Progenitor cell of endocrine pancreas (in vitro differentiated cells): Measurements from ENCODE around the gene JMJD1C. TPM values are rescaled to one million over a fixed set of nuclear protein-coding genes. Genes with fewer than 3 reads are reported as not detected.

Experiments used
- DNase-seq: peaks from one replicate; pipeline ENCODE4 v3.0.0; 2021; ENCODE audit warnings: low spot score; ENCODE audit not compliant: unreplicated experiment
- H3K27ac Mint-ChIP-seq: 2 replicates; pipeline ENCODE4 v1.8.0; 2021; ENCODE audit warnings: mild to moderate bottlenecking, moderate library complexity, mixed read lengths
- H3K27me3 Mint-ChIP-seq: 2 replicates; pipeline ENCODE4 v1.8.0; 2021; ENCODE audit warnings: mixed read lengths
- H3K36me3 Mint-ChIP-seq: 2 replicates; pipeline ENCODE4 v1.8.0; 2022; ENCODE audit warnings: mixed read lengths; ENCODE audit not compliant: insufficient read depth
- H3K4me1 Mint-ChIP-seq: 2 replicates; pipeline ENCODE4 v1.8.0; 2021; ENCODE audit warnings: low read depth, mixed read lengths
- H3K4me3 Mint-ChIP-seq: 2 replicates; pipeline ENCODE4 v1.8.0; 2021; ENCODE audit warnings: low read depth, mild to moderate bottlenecking, moderate library complexity, mixed read lengths
- H3K9me3 Mint-ChIP-seq: 2 replicates; pipeline ENCODE4 v1.8.0; 2021; ENCODE audit warnings: low read depth, mixed read lengths
- total RNA-seq: library from RNA; stranded (reverse); gene quantifications from 2 replicates; pipeline ENCODE4 v1.2.1, GENCODE V29; 2021
- TF ChIP-seq, protein P1 (sequence below): fragments of 200-600 bp; sonication (generic); IDR thresholded peaks from one replicate; pipeline ENCODE4 v1.5.0; 2021; ENCODE audit warnings: antibody characterized with exemption, mild to moderate bottlenecking; ENCODE audit not compliant: unreplicated experiment

JMJD1C gene
- total RNA-seq, 1 donor from 2014 or later, result 117 TPM

- DNase-seq, result no peak
- Mint-ChIP-seq H3K4me1 (peaks cover 24% of the 10 kb centered on the region), H3K9me3 (peaks cover 9% of the 10 kb centered on the region), H3K4me3 (peak overlapping the region; percentile 89), H3K36me3 (peaks cover 6% of the 10 kb centered on the region), H3K27me3 (peaks cover 3% of the 10 kb centered on the region), H3K27ac (peak overlapping the region; percentile 87)
- TF ChIP-seq, protein P1, sequence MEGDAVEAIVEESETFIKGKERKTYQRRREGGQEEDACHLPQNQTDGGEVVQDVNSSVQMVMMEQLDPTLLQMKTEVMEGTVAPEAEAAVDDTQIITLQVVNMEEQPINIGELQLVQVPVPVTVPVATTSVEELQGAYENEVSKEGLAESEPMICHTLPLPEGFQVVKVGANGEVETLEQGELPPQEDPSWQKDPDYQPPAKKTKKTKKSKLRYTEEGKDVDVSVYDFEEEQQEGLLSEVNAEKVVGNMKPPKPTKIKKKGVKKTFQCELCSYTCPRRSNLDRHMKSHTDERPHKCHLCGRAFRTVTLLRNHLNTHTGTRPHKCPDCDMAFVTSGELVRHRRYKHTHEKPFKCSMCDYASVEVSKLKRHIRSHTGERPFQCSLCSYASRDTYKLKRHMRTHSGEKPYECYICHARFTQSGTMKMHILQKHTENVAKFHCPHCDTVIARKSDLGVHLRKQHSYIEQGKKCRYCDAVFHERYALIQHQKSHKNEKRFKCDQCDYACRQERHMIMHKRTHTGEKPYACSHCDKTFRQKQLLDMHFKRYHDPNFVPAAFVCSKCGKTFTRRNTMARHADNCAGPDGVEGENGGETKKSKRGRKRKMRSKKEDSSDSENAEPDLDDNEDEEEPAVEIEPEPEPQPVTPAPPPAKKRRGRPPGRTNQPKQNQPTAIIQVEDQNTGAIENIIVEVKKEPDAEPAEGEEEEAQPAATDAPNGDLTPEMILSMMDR, result no peak
Observed at GRCh38 chr10:63133821-63134557, 331.8 kb downstream of the JMJD1C start.

- peaks cover 20% of the 10 kb centered on the region for H3K4me1 Mint-ChIP-seq
- H3K36me3 Mint-ChIP-seq, result peaks cover 6% of the 10 kb centered on the region
- H3K27me3 Mint-ChIP-seq, result peaks cover 3% of the 10 kb centered on the region
- H3K4me3 Mint-ChIP-seq, result peak within 1 kb of the TSS; percentile 89
- H3K27ac Mint-ChIP-seq, result peak within 1 kb of the TSS; percentile 96
- peaks cover 9% of the 10 kb centered on the region for H3K9me3 Mint-ChIP-seq
- TF ChIP-seq, protein P1, result peak; percentile 48
- DNase-seq, result peak; percentile 91
Observed at GRCh38 chr10:63133056-63133820, 332.5 kb downstream of the JMJD1C start, which contains the start of gene NRBF2. NRBF2 (plus strand) TSS chr10:63133328; CDS start chr10:63133471, 143 bp downstream.

- Mint-ChIP-seq H3K4me1 (peaks cover 17% of the 10 kb centered on the region), H3K27me3 (peaks cover 3% of the 10 kb centered on the region), H3K9me3 (peaks cover 9% of the 10 kb centered on the region), H3K36me3 (peaks cover 6% of the 10 kb centered on the region), H3K27ac (peak overlapping the region; percentile 96), H3K4me3 (peak overlapping the region; percentile 89)
- TF ChIP-seq, protein P1, result peak; percentile 20
- no peak for DNase-seq
Observed at GRCh38 chr10:63132651-63133055, 333.1 kb downstream of the JMJD1C start.

- no peak overlapping the region for H3K27ac Mint-ChIP-seq
- H3K27me3 Mint-ChIP-seq, result peaks cover 3% of the 10 kb centered on the region
- H3K9me3 Mint-ChIP-seq, result peaks cover 17% of the 10 kb centered on the region
- H3K4me1 Mint-ChIP-seq, result peaks cover 7% of the 10 kb centered on the region
- DNase-seq, result no peak
- TF ChIP-seq, protein P1, result no peak
- H3K4me3 Mint-ChIP-seq, result no peak overlapping the region
- H3K36me3 Mint-ChIP-seq, result peaks cover 6% of the 10 kb centered on the region
Observed at GRCh38 chr10:63129888-63130287, 335.9 kb downstream of the JMJD1C start.

DNA sequence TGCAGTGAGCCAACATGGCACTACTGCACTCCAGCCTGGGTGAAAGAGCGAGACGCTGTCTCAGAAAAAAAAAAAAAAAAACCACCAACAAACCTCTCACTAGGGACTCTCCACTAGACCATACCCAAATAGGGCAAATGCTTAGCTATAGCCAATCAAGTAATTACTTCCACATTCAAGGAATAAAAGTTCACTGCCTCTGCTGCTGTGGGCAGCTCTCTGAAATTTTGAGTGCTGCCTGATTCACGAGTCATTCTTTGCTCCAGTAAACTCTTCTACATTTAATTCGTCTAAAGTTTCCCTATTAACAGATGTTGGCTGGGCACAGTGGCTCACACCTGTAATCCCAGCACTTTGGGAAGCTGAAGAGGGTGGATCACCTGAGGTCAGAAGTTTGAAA is 337.3 kb downstream of the JMJD1C start:
- no peak for DNase-seq
- Mint-ChIP-seq H3K9me3 (peaks cover 17% of the 10 kb centered on the region), H3K36me3 (peaks cover 6% of the 10 kb centered on the region)

More for the DNA sequence above, 337.3 kb downstream of the JMJD1C start:
- TF ChIP-seq, protein P1, result no peak
- peaks cover 3% of the 10 kb centered on the region for H3K27me3 Mint-ChIP-seq
- H3K4me3 Mint-ChIP-seq, result no peak overlapping the region
- no peaks in the 10 kb centered on the region for H3K4me1 Mint-ChIP-seq
- no peak overlapping the region for H3K27ac Mint-ChIP-seq
